ENCODE results near the gene MED13.

DNA sequence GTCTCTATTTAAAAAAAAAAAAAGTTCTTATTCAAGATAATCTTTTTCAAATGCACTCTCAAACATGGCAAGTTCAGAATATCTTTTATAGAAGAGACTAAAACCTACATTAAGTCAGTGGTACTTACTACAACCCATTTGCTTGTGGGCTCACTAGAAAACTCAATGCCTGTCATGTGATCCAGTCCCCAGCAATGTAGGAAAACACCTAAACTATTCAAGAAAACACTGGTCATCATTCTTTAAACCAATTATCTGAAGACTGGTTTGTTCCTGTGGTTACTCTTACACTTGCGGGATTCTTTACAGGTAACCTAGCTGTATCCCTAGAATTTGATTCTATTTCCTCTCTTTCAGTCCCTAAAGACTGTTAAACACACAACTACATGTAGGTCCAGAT, 19.6 kb downstream of the MED13 start:
- TF ChIP-seq EZH2 (IDR thresholded peaks at IDR 0.05; ENCODE audit: low read length, missing control alignments) (no peak), CTCF (conservative IDR thresholded peaks at IDR 0.05 in 1 of 2, IDR thresholded peaks at IDR 0.05 in 1 of 2; ENCODE audit: low read depth in 1 of 2, low read length in 2 of 2) (no peak)

All from fibroblast of lung (primary cell).